Stimulated activated CD8-positive, alpha-beta memory T cell treated with anti-CD3 and anti-CD28 coated beads, Interleukin-7, amount 100 ng/mL, for 1 hour (primary cell): ENCODE data around the gene FGF3.
"Not testable (repeated sequence)": the region's sequence is repeated elsewhere in the genome, so short reads cannot be mapped to it uniquely, and the experiment has no call there.

ENCODE experiments used
- DNase-seq, 2 donors: peaks; one replicate each; pipeline ENCODE4 v3.0.0-alpha.2; 2020; ENCODE audit warnings: low read depth in 2 of 2

FGF3 gene

GRCh38 chr11:69773626-69774353 is 45.4 kb downstream of the FGF3 start:
- DNase-seq = no peak

GRCh38 chr11:69771466-69771865 is 47.8 kb downstream of the FGF3 start:
- DNase-seq = no peak

GRCh38 chr11:69770540-69770939 is 48.7 kb downstream of the FGF3 start:
- no peak for DNase-seq

GRCh38 chr11:69765498-69765995 is 53.7 kb downstream of the FGF3 start:
- no peak for DNase-seq

- DNase-seq = not testable (repeated sequence)
Observed at GRCh38 chr11:69764918-69765317, 54.3 kb downstream of the FGF3 start.

GRCh38 chr11:69760319-69760718 is 58.9 kb downstream of the FGF3 start:
- DNase-seq = no peak
